Nephron progenitor cell (in vitro differentiated cells): ENCODE results near the gene GNS.

ENCODE experiments used
- DNase-seq: peaks from one replicate; pipeline ENCODE4 v3.0.0; 2021
- H3K27ac Mint-ChIP-seq: 2 replicates; pipeline ENCODE4 v1.8.0; 2021; ENCODE audit warnings: mild to moderate bottlenecking, moderate library complexity, mixed read lengths
- H3K27me3 Mint-ChIP-seq: 2 replicates; pipeline ENCODE4 v1.8.0; 2021; ENCODE audit warnings: mild to moderate bottlenecking, low read depth, mixed read lengths; ENCODE audit not compliant: poor library complexity
- H3K36me3 Mint-ChIP-seq: 2 replicates; pipeline ENCODE4 v1.8.0; 2021; ENCODE audit warnings: low read depth, mixed read lengths
- H3K4me1 Mint-ChIP-seq: 2 replicates; pipeline ENCODE4 v1.8.0; 2021; ENCODE audit warnings: mixed read lengths
- H3K4me3 Mint-ChIP-seq: 2 replicates; pipeline ENCODE4 v1.8.0; 2021; ENCODE audit warnings: mild to moderate bottlenecking, moderate library complexity, mixed read lengths
- H3K9me3 Mint-ChIP-seq: 2 replicates; pipeline ENCODE4 v1.8.0; 2021; ENCODE audit warnings: mild to moderate bottlenecking, moderate library complexity, mixed read lengths
- CTCF ChIP-seq: fragments of 200-600 bp; sonication (generic); IDR thresholded peaks from 2 replicates; pipeline ENCODE4 v1.5.0; 2021; ENCODE audit warnings: antibody characterized with exemption

Gene GNS

GRCh38 chr12:64685050-64685449 is 74.2 kb downstream of the GNS start:
- peaks cover 47% of the 10 kb centered on the region for H3K36me3 Mint-ChIP-seq
- no peak overlapping the region for H3K27ac Mint-ChIP-seq
- H3K4me1 Mint-ChIP-seq = peaks cover 74% of the 10 kb centered on the region

GRCh38 chr12:64683816-64684543 is 75.2 kb downstream of the GNS start:
- H3K36me3 Mint-ChIP-seq = peaks cover 46% of the 10 kb centered on the region
- H3K27ac Mint-ChIP-seq = peak overlapping the region; percentile 18
- H3K9me3 Mint-ChIP-seq = no peaks in the 10 kb centered on the region
- no peak for DNase-seq
- H3K27me3 Mint-ChIP-seq = no peaks in the 10 kb centered on the region
- H3K4me3 Mint-ChIP-seq = no peak overlapping the region
- peaks cover 74% of the 10 kb centered on the region for H3K4me1 Mint-ChIP-seq
- no peak for TF ChIP-seq CTCF

More at GRCh38 chr12:64685050-64685449, 74.2 kb downstream of the GNS start:
- no peaks in the 10 kb centered on the region for H3K27me3 Mint-ChIP-seq
- TF ChIP-seq CTCF = no peak
- H3K9me3 Mint-ChIP-seq = no peaks in the 10 kb centered on the region
- H3K4me3 Mint-ChIP-seq = no peak overlapping the region
- DNase-seq = no peak

- Mint-ChIP-seq H3K27me3 (no peaks in the 10 kb centered on the region), H3K9me3 (no peaks in the 10 kb centered on the region), H3K36me3 (peaks cover 41% of the 10 kb centered on the region), H3K4me1 (peaks cover 64% of the 10 kb centered on the region), H3K4me3 (peak overlapping the region; percentile 45), H3K27ac (peak overlapping the region; percentile 94)
- DNase-seq = no peak
- TF ChIP-seq CTCF = no peak
Measured at GRCh38 chr12:64682572-64683277, 76.5 kb downstream of the GNS start.

- peaks cover 29% of the 10 kb centered on the region for H3K36me3 Mint-ChIP-seq
- no peak overlapping the region for H3K4me3 Mint-ChIP-seq
- H3K4me1 Mint-ChIP-seq = peaks cover 68% of the 10 kb centered on the region
- no peaks in the 10 kb centered on the region for H3K9me3 Mint-ChIP-seq
- H3K27me3 Mint-ChIP-seq = no peaks in the 10 kb centered on the region
- peak overlapping the region; percentile 96 for H3K27ac Mint-ChIP-seq
- no peak for TF ChIP-seq CTCF
- no peak for DNase-seq
Measured at GRCh38 chr12:64681200-64682052, 77.8 kb downstream of the GNS start.

- Mint-ChIP-seq H3K36me3 (peaks cover 19% of the 10 kb centered on the region), H3K4me3 (no peak overlapping the region), H3K9me3 (no peaks in the 10 kb centered on the region), H3K27me3 (no peaks in the 10 kb centered on the region), H3K27ac (peak overlapping the region; percentile 21), H3K4me1 (peaks cover 65% of the 10 kb centered on the region)
- TF ChIP-seq CTCF = no peak
- DNase-seq = no peak
Measured at GRCh38 chr12:64680235-64680634, 79.0 kb downstream of the GNS start.
